ENCODE data around the gene MRPL24. TPM values are rescaled to one million over a fixed set of nuclear protein-coding genes. Genes with fewer than 3 reads are reported as not detected.
A peak's percentile ranks its signal among the peaks of the same experiment; 100 is the strongest.
"Not testable (repeated sequence)": the region's sequence is repeated elsewhere in the genome, so short reads cannot be mapped to it uniquely, and the experiment has no call there.

Gene MRPL24
- total RNA-seq, 1 experiment from 2014 or later = 102 TPM

DNA sequence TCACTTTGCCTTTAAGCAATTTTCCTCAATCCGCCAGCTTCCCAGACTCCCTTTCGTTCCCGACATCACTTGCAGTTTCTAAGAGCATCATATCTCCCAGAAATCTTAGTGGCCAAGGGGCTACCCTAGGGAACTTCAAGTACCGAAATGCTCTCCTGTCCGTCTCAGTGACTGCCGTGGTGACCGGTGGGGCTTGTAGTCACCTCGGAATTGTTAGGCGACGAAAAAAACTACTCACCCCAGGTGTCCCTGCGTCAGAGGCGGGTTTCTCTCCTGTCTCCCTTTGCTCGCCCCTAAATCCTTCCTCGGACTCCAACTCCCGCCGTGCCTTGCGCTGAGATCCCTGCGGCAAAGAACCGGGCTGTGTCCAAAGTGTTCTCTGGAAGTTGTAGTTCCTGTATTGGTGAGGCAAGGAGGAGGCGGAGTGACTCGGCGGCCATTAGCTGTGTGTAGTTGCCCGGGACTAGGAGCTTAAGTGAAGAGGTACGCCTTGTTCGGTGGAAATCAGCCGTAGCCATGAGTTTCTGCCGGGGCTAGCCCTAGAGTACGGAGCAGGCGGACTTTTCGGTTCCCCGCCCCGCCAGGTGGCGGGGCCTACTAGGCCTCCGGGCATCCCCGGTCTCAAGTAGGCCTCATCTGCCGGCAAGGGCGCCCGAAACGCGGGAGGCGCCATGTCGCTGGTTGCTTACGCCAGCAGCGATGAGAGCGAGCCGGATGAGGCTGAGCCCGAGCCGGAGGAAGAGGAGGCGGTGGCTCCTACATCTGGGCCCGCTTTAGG lies 26.4 kb upstream of the MRPL24 start, which contains the start of gene PRCC:
TSS of gene PRCC (plus strand) at position 435 of the 778 bp plus-strand sequence. CDS start at position 672, 237 bp downstream.
- H3K9ac ChIP-seq (ENCODE audit: low read length) = peak within 1 kb of the TSS; percentile 96

DNA sequence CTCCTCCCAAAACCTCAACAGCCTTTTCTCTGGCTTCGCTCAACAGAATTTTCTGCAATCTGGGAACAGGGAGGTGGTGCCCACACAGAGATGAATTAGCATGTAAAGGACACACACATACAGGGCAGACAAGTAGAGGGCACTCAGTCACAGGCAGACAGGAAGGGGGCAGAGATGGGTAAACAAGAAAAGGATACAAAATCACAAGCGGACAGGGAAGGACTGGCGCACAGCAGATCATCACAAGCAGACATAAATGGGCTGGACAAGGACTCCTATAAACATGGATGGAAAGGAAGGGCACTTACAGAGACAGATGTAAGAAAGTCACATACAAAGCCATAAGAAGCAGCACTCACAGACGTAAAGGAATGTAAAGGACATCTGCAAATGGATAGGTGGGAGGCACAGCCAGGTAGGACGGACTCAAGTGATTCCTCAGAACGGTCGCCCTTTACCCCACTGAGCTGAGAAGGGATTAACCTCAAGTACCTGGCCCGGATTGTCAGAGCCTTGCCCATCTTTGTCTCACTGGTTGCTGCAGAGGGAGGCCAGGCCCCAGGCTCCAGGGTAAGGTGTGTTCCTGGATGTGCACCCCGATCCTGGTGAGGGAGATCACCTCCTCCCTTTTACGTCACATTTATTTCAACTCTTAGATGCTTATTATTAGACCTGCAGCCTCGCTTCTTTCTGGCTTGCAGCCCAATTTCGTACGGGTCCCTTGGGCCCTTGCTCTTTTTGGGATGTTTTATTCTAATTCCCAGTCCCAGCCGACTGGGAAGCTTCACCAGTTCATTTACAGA lies 25.6 kb upstream of the MRPL24 start:
- DNase-seq = no peak
- H3K36me3 ChIP-seq (ENCODE audit: insufficient read depth, low read length) = peaks cover 8% of the 10 kb centered on the region; the same call in 1 of the 2 replicates
- H3K27me3 ChIP-seq (ENCODE audit: low read length) = no peaks in the 10 kb centered on the region
- H3K4me1 ChIP-seq (ENCODE audit: low read length) = peaks cover 30% of the 10 kb centered on the region
- H3K9ac ChIP-seq (ENCODE audit: low read length) = peak overlapping the region; percentile 87
- H3K4me2 ChIP-seq (ENCODE audit: low read depth, low read length, poor library complexity, severe bottlenecking) = peak overlapping the region; percentile 92
- H3K79me2 ChIP-seq (ENCODE audit: low read length) = peaks cover 55% of the 10 kb centered on the region
- peaks cover 7% of the 10 kb centered on the region; the same call in 1 of the 2 replicates for H4K20me1 ChIP-seq (ENCODE audit: insufficient read depth, low read depth, low read length)
- peak overlapping the region; percentile 86 for H3K4me3 ChIP-seq (ENCODE audit: low read length)
- no peaks in the 10 kb centered on the region for H3K9me3 ChIP-seq (ENCODE audit: low read length)
- peak overlapping the region; percentile 51 for H2AFZ ChIP-seq (ENCODE audit: low read length)
- H3K27ac ChIP-seq (ENCODE audit: low read length) = peak overlapping the region; percentile 40; the same call in 1 of the 2 replicates
- no peaks in the 10 kb centered on the region for H3K9me2 ChIP-seq (replicated peaks; ENCODE audit: insufficient read depth, low read length)

More for the DNA sequence above, 26.4 kb upstream of the MRPL24 start, which contains the start of gene PRCC:
- H3K27ac ChIP-seq (ENCODE audit: low read length) = peak within 1 kb of the TSS; percentile 67
- H3K4me3 ChIP-seq (ENCODE audit: low read length) = peak within 1 kb of the TSS; percentile 92
- peak within 1 kb of the TSS; percentile 51; the same call in 1 of the 2 replicates for H2AFZ ChIP-seq (ENCODE audit: low read length)
- H3K9me3 ChIP-seq (ENCODE audit: low read length) = no peaks in the 10 kb centered on the region
- peak within 1 kb of the TSS; percentile 95 for H3K4me2 ChIP-seq (ENCODE audit: low read depth, low read length, poor library complexity, severe bottlenecking)
- H3K79me2 ChIP-seq (ENCODE audit: low read length) = peaks cover 62% of the 10 kb centered on the region
- no peaks in the 10 kb centered on the region for H3K9me2 ChIP-seq (replicated peaks; ENCODE audit: insufficient read depth, low read length)
- H3K27me3 ChIP-seq (ENCODE audit: low read length) = no peaks in the 10 kb centered on the region
- peaks cover 30% of the 10 kb centered on the region for H3K4me1 ChIP-seq (ENCODE audit: low read length)
- peaks cover 11% of the 10 kb centered on the region; the same call in 1 of the 2 replicates for H3K36me3 ChIP-seq (ENCODE audit: insufficient read depth, low read length)
- H4K20me1 ChIP-seq (ENCODE audit: insufficient read depth, low read depth, low read length) = peaks cover 7% of the 10 kb centered on the region; the same call in 1 of the 2 replicates
- DNase-seq = peak; percentile 100

DNA sequence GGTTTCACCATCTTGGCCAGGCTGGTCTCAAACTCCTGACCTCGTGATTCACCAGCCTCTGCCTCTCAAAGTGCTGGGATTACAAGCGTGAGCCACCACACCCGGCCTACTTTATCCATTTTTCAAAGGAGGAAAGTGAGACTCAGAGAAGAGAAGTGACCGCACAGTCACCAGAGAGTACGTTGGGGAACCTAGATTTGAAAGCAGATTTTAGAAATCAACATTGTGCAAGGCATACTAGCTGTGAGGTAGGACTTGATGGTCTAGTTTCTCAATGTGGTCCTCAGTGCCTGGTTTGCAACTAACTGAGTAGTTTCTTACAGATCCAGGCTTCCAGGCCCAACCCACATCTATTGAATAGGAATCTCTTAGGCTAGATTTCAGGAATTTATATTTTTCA lies 24.8 kb upstream of the MRPL24 start:
- peaks cover 3% of the 10 kb centered on the region; the same call in 1 of the 2 replicates for H3K36me3 ChIP-seq (ENCODE audit: insufficient read depth, low read length)
- peaks cover 7% of the 10 kb centered on the region; the same call in 1 of the 2 replicates for H4K20me1 ChIP-seq (ENCODE audit: insufficient read depth, low read depth, low read length)
- H3K9me3 ChIP-seq (ENCODE audit: low read length) = no peaks in the 10 kb centered on the region
- no peaks in the 10 kb centered on the region for H3K9me2 ChIP-seq (replicated peaks; ENCODE audit: insufficient read depth, low read length)
- no peaks in the 10 kb centered on the region for H3K27me3 ChIP-seq (ENCODE audit: low read length)
- no peak for DNase-seq
- peak overlapping the region; percentile 92 for H3K4me2 ChIP-seq (ENCODE audit: low read depth, low read length, poor library complexity, severe bottlenecking)
- peaks cover 47% of the 10 kb centered on the region for H3K79me2 ChIP-seq (ENCODE audit: low read length)
- H3K4me3 ChIP-seq (ENCODE audit: low read length) = peak overlapping the region; percentile 86
- peak overlapping the region; percentile 87 for H3K9ac ChIP-seq (ENCODE audit: low read length)
- H3K27ac ChIP-seq (ENCODE audit: low read length) = peak overlapping the region; percentile 40; the same call in 1 of the 2 replicates
- peaks cover 24% of the 10 kb centered on the region for H3K4me1 ChIP-seq (ENCODE audit: low read length)
- H2AFZ ChIP-seq (ENCODE audit: low read length) = peak overlapping the region; percentile 51

DNA sequence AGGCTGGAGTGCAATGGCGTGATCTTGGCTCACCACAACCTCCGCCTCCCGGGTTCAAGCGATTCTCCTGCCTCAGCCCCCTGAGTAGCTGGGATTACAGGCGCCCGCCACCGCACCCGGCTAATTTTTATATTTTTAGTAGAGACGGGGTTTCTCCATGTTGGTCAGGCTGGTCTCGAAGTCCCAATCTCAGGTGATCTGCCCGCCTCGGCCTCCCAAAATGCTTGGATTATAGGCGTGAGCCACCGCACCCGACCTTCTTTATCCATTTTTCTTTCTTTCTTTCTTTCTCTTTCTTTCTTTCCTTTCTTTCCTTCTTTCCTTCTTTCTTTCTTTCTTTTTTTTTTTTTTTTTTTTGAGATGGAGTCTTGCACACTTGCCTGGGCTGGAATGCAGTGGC lies 24.2 kb upstream of the MRPL24 start:
- DNase-seq; H3K4me3 ChIP-seq (ENCODE audit: low read length); H3K9me3 ChIP-seq (ENCODE audit: low read length); H3K27me3 ChIP-seq (ENCODE audit: low read length); H4K20me1 ChIP-seq (ENCODE audit: insufficient read depth, low read depth, low read length); H3K9ac ChIP-seq (ENCODE audit: low read length); H3K4me2 ChIP-seq (ENCODE audit: low read depth, low read length, poor library complexity, severe bottlenecking); H2AFZ ChIP-seq (ENCODE audit: low read length); H3K27ac ChIP-seq (ENCODE audit: low read length); H3K36me3 ChIP-seq (ENCODE audit: insufficient read depth, low read length); H3K9me2 ChIP-seq (replicated peaks; ENCODE audit: insufficient read depth, low read length): not testable (repeated sequence)
- Histone ChIP-seq H3K4me1 (ENCODE audit: low read length) (peaks cover 21% of the 10 kb centered on the region), H3K79me2 (ENCODE audit: low read length) (peaks cover 41% of the 10 kb centered on the region)

DNA sequence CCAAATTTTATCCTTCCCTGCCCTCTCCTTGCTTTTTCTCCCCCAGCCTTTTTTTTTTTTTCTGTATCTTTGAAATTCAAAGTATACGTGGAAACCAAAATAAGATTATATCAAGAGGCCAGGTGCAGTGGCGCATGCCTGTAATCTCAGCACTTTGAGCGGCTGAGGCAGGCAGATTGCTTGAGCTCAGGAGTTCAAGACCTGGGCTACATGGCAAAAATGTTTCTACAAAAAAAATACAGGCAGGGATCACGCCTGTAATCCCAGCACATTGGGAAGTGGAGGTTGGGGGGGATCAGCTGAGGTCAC lies 19.9 kb upstream of the MRPL24 start:
- Histone ChIP-seq H3K79me2 (ENCODE audit: low read length) (peaks cover 3% of the 10 kb centered on the region), H2AFZ (ENCODE audit: low read length) (no peak overlapping the region), H3K4me1 (ENCODE audit: low read length) (peaks cover 3% of the 10 kb centered on the region), H4K20me1 (ENCODE audit: insufficient read depth, low read depth, low read length) (no peaks in the 10 kb centered on the region), H3K27ac (ENCODE audit: low read length) (no peak overlapping the region), H3K9ac (ENCODE audit: low read length) (no peak overlapping the region), H3K9me3 (ENCODE audit: low read length) (no peaks in the 10 kb centered on the region), H3K27me3 (ENCODE audit: low read length) (no peaks in the 10 kb centered on the region), H3K4me3 (ENCODE audit: low read length) (no peak overlapping the region), H3K4me2 (ENCODE audit: low read depth, low read length, poor library complexity, severe bottlenecking) (no peak overlapping the region), H3K36me3 (ENCODE audit: insufficient read depth, low read length) (no peaks in the 10 kb centered on the region), H3K9me2 (replicated peaks; ENCODE audit: insufficient read depth, low read length) (no peaks in the 10 kb centered on the region)
- no peak for DNase-seq

DNA sequence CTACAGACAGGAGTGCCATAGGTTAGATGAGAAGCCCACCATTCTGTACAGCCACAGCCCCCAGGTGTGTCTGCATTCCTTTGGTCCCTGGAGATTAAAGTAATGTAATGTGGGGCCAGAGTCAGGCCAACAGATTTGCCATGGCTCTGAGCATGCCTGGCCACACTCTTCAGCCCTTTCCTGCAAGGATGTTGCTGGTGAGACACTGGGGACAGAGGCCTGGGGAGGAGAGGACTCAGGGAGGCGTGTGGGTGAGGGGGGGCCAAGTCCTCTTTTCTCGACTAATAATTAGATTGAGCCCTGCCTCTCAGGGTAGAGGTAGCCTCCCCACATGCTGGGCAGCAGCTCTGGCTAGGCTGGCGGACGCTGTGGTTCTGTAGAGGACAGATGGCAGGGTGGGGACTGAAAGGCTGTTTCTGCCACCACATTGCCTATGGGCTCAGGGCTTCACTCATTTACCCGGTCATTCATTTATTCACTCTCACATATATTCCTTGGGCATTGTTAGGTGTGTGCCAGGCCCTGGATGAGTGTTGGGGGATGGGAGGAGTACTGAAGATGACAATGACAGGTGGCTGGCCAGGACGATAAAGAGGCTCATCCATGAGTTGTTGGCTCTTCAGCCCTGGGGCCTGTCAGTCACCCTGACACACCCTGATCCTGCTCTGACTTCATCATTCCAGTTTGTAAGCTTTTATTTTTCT lies 19.4 kb upstream of the MRPL24 start:
- H3K27ac ChIP-seq (ENCODE audit: low read length) = no peak overlapping the region
- H4K20me1 ChIP-seq (ENCODE audit: insufficient read depth, low read depth, low read length) = no peaks in the 10 kb centered on the region
- H3K9me2 ChIP-seq (replicated peaks; ENCODE audit: insufficient read depth, low read length) = no peaks in the 10 kb centered on the region
- H3K4me1 ChIP-seq (ENCODE audit: low read length) = peaks cover 4% of the 10 kb centered on the region
- H3K36me3 ChIP-seq (ENCODE audit: insufficient read depth, low read length) = no peaks in the 10 kb centered on the region
- H3K9me3 ChIP-seq (ENCODE audit: low read length) = no peaks in the 10 kb centered on the region
- no peak overlapping the region for H3K4me2 ChIP-seq (ENCODE audit: low read depth, low read length, poor library complexity, severe bottlenecking)
- no peaks in the 10 kb centered on the region for H3K79me2 ChIP-seq (ENCODE audit: low read length)
- DNase-seq = peak; percentile 21
- no peak overlapping the region for H3K4me3 ChIP-seq (ENCODE audit: low read length)
- H3K27me3 ChIP-seq (ENCODE audit: low read length) = no peaks in the 10 kb centered on the region
- H2AFZ ChIP-seq (ENCODE audit: low read length) = no peak overlapping the region
- no peak overlapping the region for H3K9ac ChIP-seq (ENCODE audit: low read length)

DNA sequence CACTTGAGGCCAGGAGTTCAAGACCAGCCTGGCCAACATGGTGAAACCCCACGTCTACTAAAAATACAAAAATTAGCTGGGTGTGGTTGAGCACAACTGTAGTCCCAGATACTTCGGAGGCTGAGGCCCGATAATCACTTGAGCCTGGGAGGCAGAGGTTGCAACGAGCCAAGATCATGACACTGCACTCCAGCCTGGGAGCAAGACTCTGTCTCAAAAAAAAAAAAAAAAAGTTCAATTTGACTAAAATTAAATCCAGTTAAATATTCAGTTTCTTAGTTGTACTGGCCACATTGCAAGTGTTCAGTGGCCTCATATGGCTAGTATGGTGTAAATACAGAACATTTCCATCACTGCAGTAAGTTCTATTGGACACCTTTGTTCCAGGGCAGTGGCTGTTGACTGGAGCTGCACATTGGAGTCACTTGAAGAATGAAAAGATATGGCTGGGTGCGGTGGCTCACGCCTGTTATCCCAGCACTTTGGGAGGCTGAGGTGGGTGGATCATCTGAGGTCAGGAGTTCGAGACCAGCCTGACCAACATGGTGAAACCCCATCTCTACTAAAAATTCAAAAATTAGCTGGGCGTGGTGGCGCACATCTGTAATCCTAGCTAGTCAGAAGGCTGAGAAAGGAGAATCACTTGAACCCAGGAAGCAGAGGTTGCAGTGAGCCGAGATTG lies 16.8 kb upstream of the MRPL24 start:
- H3K4me2 ChIP-seq (ENCODE audit: low read depth, low read length, poor library complexity, severe bottlenecking); H3K4me3 ChIP-seq (ENCODE audit: low read length); H4K20me1 ChIP-seq (ENCODE audit: insufficient read depth, low read depth, low read length); H3K27me3 ChIP-seq (ENCODE audit: low read length); H3K79me2 ChIP-seq (ENCODE audit: low read length); H3K9ac ChIP-seq (ENCODE audit: low read length); H2AFZ ChIP-seq (ENCODE audit: low read length); DNase-seq; H3K9me2 ChIP-seq (replicated peaks; ENCODE audit: insufficient read depth, low read length); H3K27ac ChIP-seq (ENCODE audit: low read length); H3K36me3 ChIP-seq (ENCODE audit: insufficient read depth, low read length); H3K9me3 ChIP-seq (ENCODE audit: low read length): not testable (repeated sequence)
- peaks cover 14% of the 10 kb centered on the region for H3K4me1 ChIP-seq (ENCODE audit: low read length)

All from Karpas-422 (cell line).